Measurements from ENCODE around the gene GPR87.

DNA sequence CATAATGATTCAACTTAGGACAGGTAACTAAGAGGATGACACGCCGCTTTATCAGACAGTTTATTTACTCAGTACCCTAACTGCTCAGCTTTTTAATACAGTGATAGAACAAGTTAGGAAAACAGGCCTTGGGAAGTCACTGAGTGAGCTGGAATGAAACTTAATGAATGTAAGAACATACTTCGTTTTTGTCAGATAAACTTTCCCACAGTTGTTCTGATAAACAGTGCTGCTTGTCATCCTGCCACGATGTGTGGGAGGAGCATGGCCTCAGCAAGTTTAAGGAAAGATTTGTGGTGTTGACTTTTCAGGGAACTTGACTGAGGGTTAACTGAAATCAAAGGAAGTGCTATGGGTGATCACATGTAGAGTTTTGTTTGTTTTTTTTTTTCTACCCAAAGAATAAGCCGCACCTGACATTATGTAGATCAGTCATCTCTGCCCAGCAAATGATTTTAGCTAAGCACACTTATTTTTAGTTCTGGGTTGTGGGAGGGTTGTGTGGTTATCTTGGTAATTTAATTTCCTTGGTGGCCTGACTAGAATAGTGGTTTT lies 32.6 kb downstream of the GPR87 start:
- no peak for TF ChIP-seq EZH2 (IDR thresholded peaks at IDR 0.05; ENCODE audit: insufficient read depth, poor library complexity, severe bottlenecking)
- no peak for TF ChIP-seq EZH2phosphoT487 (IDR thresholded peaks at IDR 0.05; ENCODE audit: insufficient read depth, low read depth)
